ENCODE data around the gene STAP2.

STAP2 gene

GRCh38 chr19:4338441-4339355, at the start of gene STAP2:
Gene STAP2 (minus strand): TSS chr19:4338827. CDS start chr19:4338753, 74 bp downstream.
- Histone ChIP-seq H3K27me3 (ENCODE audit: insufficient read depth, low read depth, severe bottlenecking) (no peaks in the 10 kb centered on the region), H3K36me3 (no peaks in the 10 kb centered on the region), H3K27ac (peak within 1 kb of the TSS; percentile 66), H3K4me3 (ENCODE audit: low read depth, low read length) (peak within 1 kb of the TSS; percentile 47), H3K9me3 (ENCODE audit: severe bottlenecking) (no peaks in the 10 kb centered on the region)
- DNase-seq: peak; percentile 63
- TF ChIP-seq, protein P1, sequence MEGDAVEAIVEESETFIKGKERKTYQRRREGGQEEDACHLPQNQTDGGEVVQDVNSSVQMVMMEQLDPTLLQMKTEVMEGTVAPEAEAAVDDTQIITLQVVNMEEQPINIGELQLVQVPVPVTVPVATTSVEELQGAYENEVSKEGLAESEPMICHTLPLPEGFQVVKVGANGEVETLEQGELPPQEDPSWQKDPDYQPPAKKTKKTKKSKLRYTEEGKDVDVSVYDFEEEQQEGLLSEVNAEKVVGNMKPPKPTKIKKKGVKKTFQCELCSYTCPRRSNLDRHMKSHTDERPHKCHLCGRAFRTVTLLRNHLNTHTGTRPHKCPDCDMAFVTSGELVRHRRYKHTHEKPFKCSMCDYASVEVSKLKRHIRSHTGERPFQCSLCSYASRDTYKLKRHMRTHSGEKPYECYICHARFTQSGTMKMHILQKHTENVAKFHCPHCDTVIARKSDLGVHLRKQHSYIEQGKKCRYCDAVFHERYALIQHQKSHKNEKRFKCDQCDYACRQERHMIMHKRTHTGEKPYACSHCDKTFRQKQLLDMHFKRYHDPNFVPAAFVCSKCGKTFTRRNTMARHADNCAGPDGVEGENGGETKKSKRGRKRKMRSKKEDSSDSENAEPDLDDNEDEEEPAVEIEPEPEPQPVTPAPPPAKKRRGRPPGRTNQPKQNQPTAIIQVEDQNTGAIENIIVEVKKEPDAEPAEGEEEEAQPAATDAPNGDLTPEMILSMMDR (IDR thresholded peaks at IDR 0.05; ENCODE audit: low read depth, low read length): no peak

DNA sequence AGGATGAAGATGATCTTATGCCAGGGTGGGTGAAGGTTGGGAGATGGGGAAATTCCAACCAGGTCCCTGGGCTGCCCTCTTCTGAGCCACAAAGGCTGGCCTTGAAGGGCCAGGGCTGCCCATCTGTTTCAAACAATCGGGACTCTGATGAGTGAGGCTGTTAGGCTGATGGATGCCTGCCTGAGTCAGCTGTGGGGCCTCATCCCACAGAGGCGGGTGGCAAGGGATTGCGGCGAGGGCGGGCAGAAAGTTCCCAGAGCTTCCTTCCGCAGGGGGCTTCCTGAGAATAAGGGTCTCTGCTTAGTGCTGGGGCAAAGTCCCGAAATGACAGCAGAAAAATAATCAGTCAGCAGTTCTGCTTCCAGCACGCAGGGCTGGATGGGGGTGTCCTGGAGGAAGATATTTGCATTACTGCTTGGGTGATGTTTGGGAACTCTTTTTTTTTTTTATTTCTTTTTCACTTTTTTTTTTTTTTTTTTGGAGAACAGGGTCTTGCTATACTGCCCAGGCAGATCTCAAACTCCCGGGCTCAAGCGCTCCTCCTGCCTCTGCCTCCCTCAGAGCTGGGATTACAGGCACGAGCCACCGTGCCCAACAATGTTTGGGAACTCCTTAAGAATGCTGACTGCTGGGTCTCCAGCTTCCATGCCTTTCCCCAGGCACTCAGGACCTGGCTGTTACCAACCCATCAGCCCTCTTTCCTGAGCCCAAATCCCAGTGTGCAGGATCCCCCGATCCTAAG, 47.6 kb upstream of the STAP2 start:
- H3K4me3 ChIP-seq (ENCODE audit: low read depth, low read length): no peak overlapping the region
- no peak for DNase-seq
- TF ChIP-seq, protein P1 (IDR thresholded peaks at IDR 0.05; ENCODE audit: low read depth, low read length): no peak
- H3K36me3 ChIP-seq: peaks cover 34% of the 10 kb centered on the region
- no peaks in the 10 kb centered on the region for H3K9me3 ChIP-seq (ENCODE audit: severe bottlenecking)
- H3K27me3 ChIP-seq (ENCODE audit: insufficient read depth, low read depth, severe bottlenecking): no peaks in the 10 kb centered on the region
- no peak overlapping the region for H3K27ac ChIP-seq

DNA sequence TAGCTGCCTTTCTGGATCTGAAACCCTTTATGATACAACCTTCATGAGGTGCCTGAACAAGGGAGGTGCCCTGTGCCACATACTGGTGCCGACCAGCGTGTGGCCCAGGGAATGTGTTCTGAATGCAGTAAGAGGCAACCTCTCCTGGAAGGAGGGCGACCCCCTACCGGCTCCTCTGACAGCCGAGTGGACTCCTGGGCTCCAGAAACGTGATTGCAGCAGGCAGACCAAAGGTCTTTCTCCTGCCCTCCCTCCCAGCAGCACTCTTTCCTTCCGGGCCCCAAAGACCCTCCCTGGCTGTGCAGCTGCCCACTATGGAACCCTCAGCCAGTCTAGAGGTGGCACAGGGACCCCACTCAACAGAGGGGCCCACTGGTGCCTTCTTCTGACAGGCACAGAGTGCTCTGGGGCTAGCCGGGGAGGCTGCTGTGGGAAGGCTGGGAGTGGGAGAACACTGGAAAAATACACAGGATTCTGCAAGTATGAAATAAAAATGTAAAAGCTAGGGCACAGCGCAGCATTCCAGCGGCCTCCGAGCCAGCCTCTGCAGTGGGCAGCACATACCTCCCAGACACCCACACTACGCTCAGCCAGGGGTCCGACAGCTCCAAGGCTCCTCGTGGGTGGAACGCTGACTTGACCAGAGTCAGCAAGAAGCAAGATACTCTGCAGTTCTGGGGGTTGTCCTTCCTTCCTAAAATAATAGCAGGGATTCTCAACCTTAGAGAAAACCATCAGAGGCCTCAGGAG, 46.8 kb upstream of the STAP2 start:
- H3K27me3 ChIP-seq (ENCODE audit: insufficient read depth, low read depth, severe bottlenecking): no peaks in the 10 kb centered on the region
- DNase-seq: no peak
- no peak overlapping the region for H3K27ac ChIP-seq
- no peaks in the 10 kb centered on the region for H3K9me3 ChIP-seq (ENCODE audit: severe bottlenecking)
- H3K4me3 ChIP-seq (ENCODE audit: low read depth, low read length): no peak overlapping the region
- H3K36me3 ChIP-seq: peaks cover 34% of the 10 kb centered on the region
- TF ChIP-seq, protein P1 (IDR thresholded peaks at IDR 0.05; ENCODE audit: low read depth, low read length): no peak

DNA sequence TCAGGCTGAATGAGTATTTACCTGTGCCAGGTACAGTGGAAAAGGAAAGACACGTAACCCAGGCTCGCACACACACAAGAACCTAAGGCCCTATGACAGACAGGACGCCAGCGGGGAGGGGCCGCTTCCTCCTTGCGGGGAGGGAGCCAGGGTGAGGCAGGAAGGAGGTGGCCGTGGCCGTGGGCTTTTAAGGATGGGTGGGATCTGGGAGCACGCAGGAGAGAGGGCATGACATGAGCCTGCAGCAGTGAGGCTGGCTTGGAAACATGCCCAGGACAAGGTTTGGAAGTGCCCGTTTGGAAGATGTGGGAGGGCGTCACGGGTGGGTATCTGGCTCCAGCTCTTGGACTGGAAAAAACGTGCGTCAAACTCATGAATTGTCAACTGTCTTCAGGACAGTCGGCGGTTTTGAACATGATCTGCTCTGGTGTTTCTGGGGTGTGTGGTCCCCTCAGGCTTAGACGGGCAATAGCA, 41.7 kb upstream of the STAP2 start:
- Histone ChIP-seq H3K27ac (no peak overlapping the region), H3K27me3 (ENCODE audit: insufficient read depth, low read depth, severe bottlenecking) (no peaks in the 10 kb centered on the region), H3K9me3 (ENCODE audit: severe bottlenecking) (no peaks in the 10 kb centered on the region), H3K36me3 (peaks cover 12% of the 10 kb centered on the region), H3K4me3 (ENCODE audit: low read depth, low read length) (no peak overlapping the region)
- TF ChIP-seq, protein P1 (IDR thresholded peaks at IDR 0.05; ENCODE audit: low read depth, low read length): no peak
- DNase-seq: no peak

- Histone ChIP-seq H3K27ac (no peak overlapping the region), H3K9me3 (ENCODE audit: severe bottlenecking) (no peaks in the 10 kb centered on the region), H3K27me3 (ENCODE audit: insufficient read depth, low read depth, severe bottlenecking) (no peaks in the 10 kb centered on the region), H3K4me3 (ENCODE audit: low read depth, low read length) (no peak overlapping the region), H3K36me3 (peaks cover 11% of the 10 kb centered on the region)
- no peak for DNase-seq
- TF ChIP-seq, protein P1 (IDR thresholded peaks at IDR 0.05; ENCODE audit: low read depth, low read length): no peak
These were observed 41.0 kb upstream of the STAP2 start for GRCh38 chr19:4379383-4380253.
